ENCODE data around the gene OR4F15. TPM values are rescaled to one million over a fixed set of nuclear protein-coding genes. Genes with fewer than 3 reads are reported as not detected.

OR4F15 gene
- polyA plus RNA-seq, 1 donor (not counting 4 experiments of a cell fraction or from before 2014, with no cell fraction given) = not detected

- H3K36me3 ChIP-seq (ENCODE audit: control insufficient read depth in 2 of 2, extremely low read depth in 1 of 2, insufficient read depth in 2 of 2, low read length in 2 of 2) = no peaks in the 10 kb centered on the region
- dilution Hi-C loops (cut with MboI; ENCODE audit: extremely low pct_ligation_motif_present, low sequenced_read_pairs) = no loop called here
These were observed 8.3 kb upstream of the OR4F15 start for GRCh38 chr15:101803676-101804075.

GRCh38 chr15:101804375-101804774 lies 7.6 kb upstream of the OR4F15 start:
- H4K20me1 ChIP-seq (ENCODE audit: control insufficient read depth, extremely low read depth, insufficient read depth, low read length) = no peaks in the 10 kb centered on the region
- dilution Hi-C loops (cut with MboI; ENCODE audit: extremely low pct_ligation_motif_present, low sequenced_read_pairs) = no loop called here
- H3K36me3 ChIP-seq (ENCODE audit: control insufficient read depth in 2 of 2, extremely low read depth in 1 of 2, insufficient read depth in 2 of 2, low read length in 2 of 2) = no peaks in the 10 kb centered on the region
- no peak for TF ChIP-seq CTCF (optimal IDR thresholded peaks at IDR 0.05 in 1 of 3, IDR thresholded peaks at IDR 0.05 in 1 of 3, conservative IDR thresholded peaks at IDR 0.05 in 1 of 3; ENCODE audit: extremely low read depth in 1 of 3, insufficient read depth in 2 of 3, low read length in 3 of 3)
- H3K27me3 ChIP-seq (ENCODE audit: control insufficient read depth, extremely low read depth, insufficient read depth, low read length) = no peaks in the 10 kb centered on the region
- FAIRE-seq (no peak), DNase-seq (ENCODE audit: low read depth, low spot score) (no peak)
- no peaks in the 10 kb centered on the region for H3K4me1 ChIP-seq (ENCODE audit: control insufficient read depth, extremely low read depth, insufficient read depth, low read length)
- no peak overlapping the region for H3K9ac ChIP-seq (ENCODE audit: control insufficient read depth, extremely low read depth, insufficient read depth, low read length)
- H2AFZ ChIP-seq (ENCODE audit: control insufficient read depth, low read length) = no peak overlapping the region
- H3K79me2 ChIP-seq (ENCODE audit: control insufficient read depth, insufficient read depth, low read length) = no peaks in the 10 kb centered on the region
- no peak overlapping the region for H3K27ac ChIP-seq (ENCODE audit: control insufficient read depth, insufficient read depth, low read length)
- no peaks in the 10 kb centered on the region for H3K9me1 ChIP-seq (ENCODE audit: control insufficient read depth, extremely low read depth, insufficient read depth, low read length)
- no peak overlapping the region for H3K4me2 ChIP-seq (ENCODE audit: control insufficient read depth, extremely low read depth, insufficient read depth, low read depth, low read length)
- H3K9me3 ChIP-seq (ENCODE audit: control insufficient read depth, low read depth, low read length) = no peaks in the 10 kb centered on the region
- no peak overlapping the region for H3K4me3 ChIP-seq (ENCODE audit: control insufficient read depth in 2 of 3, extremely low read depth in 1 of 3, insufficient read depth in 2 of 3, low read depth in 1 of 3, low read length in 3 of 3)

More at GRCh38 chr15:101803676-101804075, 8.3 kb upstream of the OR4F15 start:
- H3K27me3 ChIP-seq (ENCODE audit: control insufficient read depth, extremely low read depth, insufficient read depth, low read length) = no peaks in the 10 kb centered on the region
- FAIRE-seq = no peak
- no peak overlapping the region for H2AFZ ChIP-seq (ENCODE audit: control insufficient read depth, low read length)
- no peaks in the 10 kb centered on the region for H3K9me1 ChIP-seq (ENCODE audit: control insufficient read depth, extremely low read depth, insufficient read depth, low read length)
- DNase-seq (ENCODE audit: low read depth, low spot score) = no peak
- H3K9ac ChIP-seq (ENCODE audit: control insufficient read depth, extremely low read depth, insufficient read depth, low read length) = no peak overlapping the region
- no peak overlapping the region for H3K4me3 ChIP-seq (ENCODE audit: control insufficient read depth in 2 of 3, extremely low read depth in 1 of 3, insufficient read depth in 2 of 3, low read depth in 1 of 3, low read length in 3 of 3)
- H4K20me1 ChIP-seq (ENCODE audit: control insufficient read depth, extremely low read depth, insufficient read depth, low read length) = no peaks in the 10 kb centered on the region
- H3K27ac ChIP-seq (ENCODE audit: control insufficient read depth, insufficient read depth, low read length) = no peak overlapping the region
- H3K9me3 ChIP-seq (ENCODE audit: control insufficient read depth, low read depth, low read length) = no peaks in the 10 kb centered on the region
- H3K79me2 ChIP-seq (ENCODE audit: control insufficient read depth, insufficient read depth, low read length) = no peaks in the 10 kb centered on the region
- H3K4me1 ChIP-seq (ENCODE audit: control insufficient read depth, extremely low read depth, insufficient read depth, low read length) = no peaks in the 10 kb centered on the region
- TF ChIP-seq EZH2 (IDR thresholded peaks at IDR 0.05; ENCODE audit: low read length) (no peak), CTCF (optimal IDR thresholded peaks at IDR 0.05 in 1 of 3, IDR thresholded peaks at IDR 0.05 in 1 of 3, conservative IDR thresholded peaks at IDR 0.05 in 1 of 3; ENCODE audit: extremely low read depth in 1 of 3, insufficient read depth in 2 of 3, low read length in 3 of 3) (no peak)
- no peak overlapping the region for H3K4me2 ChIP-seq (ENCODE audit: control insufficient read depth, extremely low read depth, insufficient read depth, low read depth, low read length)

Data from keratinocyte (primary cell).